GM23338 (cell line): ENCODE data around the gene RABGAP1L. TPM values are rescaled to one million over a fixed set of nuclear protein-coding genes. Genes with fewer than 3 reads are reported as not detected.

Experiments
- ATAC-seq: fragments of 200-7000 bp; cut with Tn5 transposase; 3 replicates; pipeline ENCODE4 v1.9.1; 2020
- DNase-seq: peaks from one replicate; pipeline ENCODE4 v3.0.0-alpha.2; 2015; ENCODE audit warnings: low spot score
- H2AFZ ChIP-seq: fragments of 200-600 bp; sonication (generic); 2 replicates; pipeline ENCODE4 v1.8.0; 2016; ENCODE audit warnings: antibody characterized with exemption, mild to moderate bottlenecking, moderate library complexity
- H3F3A ChIP-seq: fragments of 200-600 bp; sonication (generic); replicated peaks from 2 replicates; pipeline ENCODE4 v1.8.0; 2017; ENCODE audit warnings: antibody characterized with exemption, mixed run types, low read depth
- H3K27ac ChIP-seq: fragments of 200-600 bp; sonication (generic); 2 replicates; pipeline ENCODE4 v1.6.1; 2016; ENCODE audit warnings: low read depth
- H3K27me3 ChIP-seq: fragments of 200-600 bp; sonication (generic); 2 replicates; pipeline ENCODE4 v1.8.0; 2016; ENCODE audit warnings: mild to moderate bottlenecking, mixed run types, moderate library complexity; ENCODE audit not compliant: insufficient read depth
- H3K36me3 ChIP-seq: fragments of 200-600 bp; sonication (generic); 2 replicates; pipeline ENCODE4 v1.8.0; 2016; ENCODE audit warnings: mild to moderate bottlenecking; ENCODE audit not compliant: insufficient read depth
- H3K4me1 ChIP-seq: fragments of 200-600 bp; sonication (generic); 2 replicates; pipeline ENCODE4 v1.8.0; 2016; ENCODE audit warnings: mild to moderate bottlenecking, moderate library complexity; ENCODE audit not compliant: insufficient read depth
- H3K4me2 ChIP-seq: fragments of 200-600 bp; sonication (generic); 2 replicates; pipeline ENCODE4 v1.7.1; 2017; ENCODE audit warnings: mixed run types
- H3K4me3 ChIP-seq: fragments of 200-600 bp; sonication (generic); 2 replicates; pipeline ENCODE4 v1.6.1; 2016; ENCODE audit warnings: mixed run types
- H3K79me2 ChIP-seq: fragments of 200-600 bp; sonication (generic); replicated peaks from 2 replicates; pipeline ENCODE4 v1.8.0; 2017; ENCODE audit warnings: mild to moderate bottlenecking; ENCODE audit not compliant: insufficient read depth
- H3K9me2 ChIP-seq: fragments of 200-600 bp; sonication (generic); 2 replicates; pipeline ENCODE4 v1.8.0; 2017; ENCODE audit not compliant: insufficient read depth
- H4K20me1 ChIP-seq: fragments of 200-600 bp; sonication (generic); replicated peaks from 2 replicates; pipeline ENCODE4 v1.8.0; 2017; ENCODE audit warnings: mild to moderate bottlenecking; ENCODE audit not compliant: insufficient read depth
- H3K27ac Mint-ChIP-seq: 2 replicates; pipeline ENCODE4 v1.8.0; 2020; ENCODE audit warnings: inconsistent platforms, mild to moderate bottlenecking, moderate library complexity, mixed read lengths
- H3K27me3 Mint-ChIP-seq: 3 replicates; pipeline ENCODE4 v1.8.0; 2022; ENCODE audit warnings: low read depth, mild to moderate bottlenecking, moderate library complexity, mixed read lengths, inconsistent platforms; ENCODE audit not compliant: insufficient read depth, poor library complexity
- H3K36me3 Mint-ChIP-seq: 3 replicates; pipeline ENCODE4 v1.8.0; 2021; ENCODE audit warnings: low read depth, mild to moderate bottlenecking, inconsistent platforms, moderate library complexity, mixed read lengths
- H3K4me1 Mint-ChIP-seq: 3 replicates; pipeline ENCODE4 v1.8.0; 2020; ENCODE audit warnings: mild to moderate bottlenecking, inconsistent platforms, mixed read lengths
- H3K4me3 Mint-ChIP-seq: 3 replicates; pipeline ENCODE4 v1.8.0; 2021; ENCODE audit warnings: moderate library complexity, mild to moderate bottlenecking, inconsistent platforms, mixed read lengths
- H3K9me3 Mint-ChIP-seq: 3 replicates; pipeline ENCODE4 v1.8.0; 2020; ENCODE audit warnings: moderate library complexity, mild to moderate bottlenecking, inconsistent platforms, mixed read lengths
- CREB1 ChIP-seq: fragments of 250-450 bp; sonication (Bioruptor Pico); IDR thresholded peaks from 2 replicates; pipeline ENCODE4 v1.5.0; 2020; ENCODE audit warnings: low read depth, mild to moderate bottlenecking, moderate library complexity
- CTCF ChIP-seq, 2 experiments: fragments of 200-600 bp in 1 of 2; sonication (generic) in 1 of 2; conservative IDR thresholded peaks; 2 replicates each; pipeline versions ENCODE4 v1.5.1 to v1.6.1; 2016 to 2017; ENCODE audit warnings: antibody characterized with exemption in 2 of 2, low read depth in 2 of 2, mild to moderate bottlenecking in 2 of 2, moderate library complexity in 1 of 2
- ETS1 ChIP-seq: IDR thresholded peaks from 2 replicates; pipeline ENCODE4 v1.6.1; 2016; ENCODE audit warnings: antibody characterized with exemption
- EZH2 ChIP-seq: fragments of 200-600 bp; sonication (generic); IDR thresholded peaks from one replicate; pipeline ENCODE4 v1.8.0; 2017; ENCODE audit warnings: antibody characterized with exemption, mild to moderate bottlenecking, low read depth; ENCODE audit not compliant: unreplicated experiment
- JUNB ChIP-seq: IDR thresholded peaks from one replicate; pipeline ENCODE4 v1.6.1; 2016; ENCODE audit warnings: antibody characterized with exemption; ENCODE audit not compliant: unreplicated experiment
- POLR2AphosphoS5 ChIP-seq: IDR thresholded peaks from 2 replicates; pipeline ENCODE4 v1.6.1; 2016; ENCODE audit warnings: antibody characterized with exemption, low read depth
- REST ChIP-seq: IDR thresholded peaks from one replicate; pipeline ENCODE4 v1.6.1; 2018; ENCODE audit warnings: antibody characterized with exemption; ENCODE audit not compliant: unreplicated experiment
- STAT1 ChIP-seq: IDR thresholded peaks from one replicate; pipeline ENCODE4 v1.6.1; 2016; ENCODE audit warnings: antibody characterized with exemption; ENCODE audit not compliant: unreplicated experiment
- ZNF331 ChIP-seq: fragments of 250-450 bp; sonication (Bioruptor Pico); IDR thresholded peaks from 2 replicates; pipeline ENCODE4 v1.5.0; 2020; ENCODE audit warnings: low read depth, mild to moderate bottlenecking, moderate library complexity
- polyA plus RNA-seq: library from polyadenylated mRNA; unstranded; fragments of >200 nt; fragmentation: Nextera tagmentation; extraction: Ambion mirVana; gene quantifications from 2 replicates; pipeline ENCODE4 v1.2.1, GENCODE V29; 2016
- total RNA-seq: library from RNA; depleted of rRNA; stranded (reverse); fragments of >200 nt; shearing (Covaris generic); gene quantifications from 2 replicates; pipeline ENCODE4 v1.2.3, GENCODE V29; 2014

Gene RABGAP1L
- total and polyA plus RNA-seq, 2 experiments from 2014 or later = 83.2 to 136 TPM

GRCh38 chr1:174262349-174263241, 103.3 kb downstream of the RABGAP1L start:
- Histone ChIP-seq H3K4me2 (no peak overlapping the region), H2AFZ (peak overlapping the region; percentile 10; the same call in 1 of the 2 replicates), H4K20me1 (no peaks in the 10 kb centered on the region), H3K27me3 (no peaks in the 10 kb centered on the region), H3K4me3 (no peak overlapping the region), H3K9me2 (no peaks in the 10 kb centered on the region), H3F3A (no peaks in the 10 kb centered on the region), H3K27ac (no peak overlapping the region), H3K4me1 (no peaks in the 10 kb centered on the region), H3K36me3 (no peaks in the 10 kb centered on the region), H3K79me2 (no peaks in the 10 kb centered on the region)
- Mint-ChIP-seq H3K4me3 (no peak overlapping the region), H3K36me3 (no peaks in the 10 kb centered on the region), H3K27ac (no peak overlapping the region; the same call in 1 of the 2 replicates), H3K4me1 (no peaks in the 10 kb centered on the region), H3K27me3 (no peaks in the 10 kb centered on the region), H3K9me3 (no peaks in the 10 kb centered on the region; the same call in 2 of the 3 replicates)
- TF ChIP-seq REST (no peak), CTCF (conservative IDR thresholded peaks at IDR 0.05; ENCODE audit: low read depth in 2 of 2) (peak; percentile 77 to 78)
- ATAC-seq = peak; percentile 67
- DNase-seq = peak; percentile 73

GRCh38 chr1:174265282-174265681, 106.0 kb downstream of the RABGAP1L start:
- DNase-seq = no peak
- Mint-ChIP-seq H3K4me1 (no peaks in the 10 kb centered on the region), H3K4me3 (no peak overlapping the region), H3K27ac (no peak overlapping the region), H3K27me3 (peaks cover 4% of the 10 kb centered on the region), H3K9me3 (no peaks in the 10 kb centered on the region; the same call in 2 of the 3 replicates), H3K36me3 (no peaks in the 10 kb centered on the region)
- no peaks in the 10 kb centered on the region for H3F3A ChIP-seq
- H2AFZ ChIP-seq = no peak overlapping the region
- H3K27ac ChIP-seq = no peak overlapping the region
- no peaks in the 10 kb centered on the region for H3K4me1 ChIP-seq
- H3K27me3 ChIP-seq = no peaks in the 10 kb centered on the region
- H4K20me1 ChIP-seq = no peaks in the 10 kb centered on the region
- ATAC-seq = no peak
- no peak overlapping the region for H3K4me3 ChIP-seq
- no peaks in the 10 kb centered on the region for H3K79me2 ChIP-seq
- TF ChIP-seq CTCF (conservative IDR thresholded peaks at IDR 0.05; ENCODE audit: low read depth in 2 of 2) (no peak), REST (no peak), JUNB (no peak), CREB1 (CRISPR knock-in tag) (no peak), ZNF331 (CRISPR knock-in tag) (no peak), EZH2 (no peak), STAT1 (no peak), ETS1 (no peak), POLR2AphosphoS5 (no peak)
- no peaks in the 10 kb centered on the region for H3K36me3 ChIP-seq
- no peaks in the 10 kb centered on the region for H3K9me2 ChIP-seq
- no peak overlapping the region for H3K4me2 ChIP-seq
